Pancreas (tissue), 8 donors: ENCODE results near the gene OR4Q3. TPM values are rescaled to one million over a fixed set of nuclear protein-coding genes. Genes with fewer than 3 reads are reported as not detected.

Source experiments
- polyA plus RNA-seq, 2 donors: library from polyadenylated mRNA; stranded (reverse); fragments of 200-250 nt; gene quantifications; one replicate each; pipeline ENCODE4 v1.2.3, GENCODE V29; 2013
- total RNA-seq, 6 donors: library from RNA; stranded (reverse); fragmentation: NEBNext Ultra II Directional in 4 of 6; extraction: Animal tissue kit (Norgen Biotek cat#: 25700) in 4 of 6; gene quantifications; one replicate each; pipeline versions ENCODE4 v1.2.1 to v1.2.4, GENCODE V29; 2021 to 2023
- donor health status: healthy with polysubstance abuse.
- donor health status: DM: no; HTN: no; CAD: no; lungs with moderate emphysema.
- donor health status: DM: no; HTN: no; CAD: no.
- donor health status: Bipolar disorder and iron deficiency.
- donor health status: DM: yes; HTN: yes; CAD: no.
- donor health status: DM: no; HTN: no; CAD: no.
- donor health status: DM: no; HTN: no; CAD: no.
- donor health status: DM: yes; HTN: yes; CAD: no.

Gene OR4Q3
- total and polyA plus RNA-seq, 8 donors, result 0.09 TPM; not detected in 7

Other genes with a start within 250 kb of the OR4Q3 start
- gene OR11H2, start 29.7 kb upstream of the OR4Q3 start, total RNA-seq, result not detected
- gene OR11H2, start 29.7 kb upstream of the OR4Q3 start, polyA plus RNA-seq, result under 1 TPM in 1 of 2 donors, not detected in 1; 0.09 TPM
- gene OR4M1, start 29.9 kb downstream of the OR4Q3 start, total RNA-seq, result not detected
- gene OR4M1, start 29.9 kb downstream of the OR4Q3 start, polyA plus RNA-seq, result not detected
- not detected for gene OR4N2, start 60.2 kb downstream of the OR4Q3 start, total RNA-seq
- not detected for gene OR4N2, start 60.2 kb downstream of the OR4Q3 start, polyA plus RNA-seq
- not detected for gene OR4K2, start 131.6 kb downstream of the OR4Q3 start, total RNA-seq
- gene OR4K2, start 131.6 kb downstream of the OR4Q3 start, polyA plus RNA-seq, result under 1 TPM in 1 of 2 donors, not detected in 1; 0.02 TPM
- not detected for gene OR4K5, start 177.0 kb downstream of the OR4Q3 start, total RNA-seq
- not detected for gene OR4K5, start 177.0 kb downstream of the OR4Q3 start, polyA plus RNA-seq
- not detected for gene OR4K1, start 187.3 kb downstream of the OR4Q3 start, total RNA-seq
- gene OR4K1, start 187.3 kb downstream of the OR4Q3 start, polyA plus RNA-seq, result not detected
- not detected for gene OR4K15, start 232.0 kb downstream of the OR4Q3 start, total RNA-seq
- not detected for gene OR4K15, start 232.0 kb downstream of the OR4Q3 start, polyA plus RNA-seq